Measurements from ENCODE around the gene SCAF1.

SCAF1 gene

DNA sequence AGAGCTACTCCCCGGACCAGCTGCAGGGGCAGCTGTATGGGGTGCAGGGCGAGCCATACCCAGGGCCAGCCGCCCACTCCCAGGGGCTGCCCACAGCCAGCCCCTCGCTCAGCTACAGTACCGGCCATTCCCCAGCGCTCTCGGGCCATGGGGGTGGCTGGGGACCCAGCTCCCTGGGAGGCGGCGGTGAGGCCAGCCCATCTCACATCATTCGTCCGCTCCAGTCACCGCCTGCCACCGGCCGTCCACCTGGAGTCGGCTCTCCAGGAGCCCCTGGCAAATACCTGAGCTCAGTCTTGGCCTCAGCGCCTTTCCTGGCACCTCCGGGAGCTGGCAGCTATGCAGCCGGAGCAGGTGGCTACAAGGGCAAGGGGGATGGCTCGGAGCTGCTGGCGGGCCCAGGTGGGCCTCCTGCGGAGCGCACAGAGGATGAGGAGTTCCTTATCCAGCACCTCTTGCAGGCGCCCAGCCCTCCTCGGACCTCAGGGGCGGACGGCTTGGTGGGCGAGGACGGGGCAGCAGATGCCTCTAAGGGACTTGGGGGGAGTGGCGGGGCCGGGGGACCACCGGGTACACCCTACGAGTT, 46.1 kb upstream of the SCAF1 start:
- in situ Hi-C loops (cut with MboI; ENCODE audit: low pct_unique_long_range_greater_than_20kb, low sequenced_read_pairs, unreplicated experiment), result no loop called here
- DNase-seq (ENCODE audit: low spot score), result no peak
- TF ChIP-seq, protein P1, sequence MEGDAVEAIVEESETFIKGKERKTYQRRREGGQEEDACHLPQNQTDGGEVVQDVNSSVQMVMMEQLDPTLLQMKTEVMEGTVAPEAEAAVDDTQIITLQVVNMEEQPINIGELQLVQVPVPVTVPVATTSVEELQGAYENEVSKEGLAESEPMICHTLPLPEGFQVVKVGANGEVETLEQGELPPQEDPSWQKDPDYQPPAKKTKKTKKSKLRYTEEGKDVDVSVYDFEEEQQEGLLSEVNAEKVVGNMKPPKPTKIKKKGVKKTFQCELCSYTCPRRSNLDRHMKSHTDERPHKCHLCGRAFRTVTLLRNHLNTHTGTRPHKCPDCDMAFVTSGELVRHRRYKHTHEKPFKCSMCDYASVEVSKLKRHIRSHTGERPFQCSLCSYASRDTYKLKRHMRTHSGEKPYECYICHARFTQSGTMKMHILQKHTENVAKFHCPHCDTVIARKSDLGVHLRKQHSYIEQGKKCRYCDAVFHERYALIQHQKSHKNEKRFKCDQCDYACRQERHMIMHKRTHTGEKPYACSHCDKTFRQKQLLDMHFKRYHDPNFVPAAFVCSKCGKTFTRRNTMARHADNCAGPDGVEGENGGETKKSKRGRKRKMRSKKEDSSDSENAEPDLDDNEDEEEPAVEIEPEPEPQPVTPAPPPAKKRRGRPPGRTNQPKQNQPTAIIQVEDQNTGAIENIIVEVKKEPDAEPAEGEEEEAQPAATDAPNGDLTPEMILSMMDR (IDR thresholded peaks at IDR 0.05; ENCODE audit: extremely low read depth, insufficient read depth, missing control alignments), result no peak

- DNase-seq (ENCODE audit: low spot score), result no peak
- in situ Hi-C loops (cut with MboI; ENCODE audit: low pct_unique_long_range_greater_than_20kb, low sequenced_read_pairs, unreplicated experiment), result no loop called here
- TF ChIP-seq, protein P1 (IDR thresholded peaks at IDR 0.05; ENCODE audit: extremely low read depth, insufficient read depth, missing control alignments), result no peak
These were observed 45.6 kb upstream of the SCAF1 start for GRCh38 chr19:49596407-49596806.

DNA sequence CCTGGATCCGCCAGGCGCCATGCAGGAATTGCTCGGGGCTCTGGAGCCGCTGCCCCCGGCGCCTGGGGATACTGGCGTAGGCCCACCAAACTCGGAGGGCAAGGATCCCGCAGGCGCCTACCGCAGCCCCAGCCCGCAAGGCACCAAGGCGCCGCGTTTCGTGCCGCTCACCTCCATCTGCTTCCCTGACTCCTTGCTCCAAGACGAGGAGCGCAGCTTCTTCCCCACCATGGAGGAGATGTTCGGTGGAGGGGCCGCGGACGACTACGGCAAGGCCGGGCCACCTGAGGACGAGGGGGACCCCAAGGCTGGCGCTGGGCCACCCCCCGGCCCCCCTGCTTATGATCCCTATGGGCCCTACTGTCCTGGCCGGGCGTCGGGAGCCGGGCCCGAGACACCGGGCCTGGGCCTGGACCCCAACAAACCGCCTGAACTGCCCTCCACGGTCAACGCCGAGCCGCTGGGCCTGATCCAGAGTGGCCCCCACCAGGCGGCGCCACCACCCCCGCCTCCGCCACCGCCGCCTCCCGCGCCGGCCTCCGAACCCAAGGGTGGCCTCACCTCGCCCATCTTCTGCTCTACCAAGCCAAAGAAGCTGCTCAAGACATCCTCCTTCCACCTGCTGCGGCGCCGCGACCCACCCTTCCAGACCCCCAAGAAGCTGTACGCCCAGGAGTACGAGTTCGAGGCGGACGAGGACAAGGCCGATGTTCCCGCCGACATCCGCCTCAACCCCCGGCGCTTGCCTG, 44.9 kb upstream of the SCAF1 start:
- in situ Hi-C loops (cut with MboI; ENCODE audit: low pct_unique_long_range_greater_than_20kb, low sequenced_read_pairs, unreplicated experiment), result no loop called here
- DNase-seq (ENCODE audit: low spot score), result peak; percentile 24
- TF ChIP-seq, protein P1 (IDR thresholded peaks at IDR 0.05; ENCODE audit: extremely low read depth, insufficient read depth, missing control alignments), result no peak

DNA sequence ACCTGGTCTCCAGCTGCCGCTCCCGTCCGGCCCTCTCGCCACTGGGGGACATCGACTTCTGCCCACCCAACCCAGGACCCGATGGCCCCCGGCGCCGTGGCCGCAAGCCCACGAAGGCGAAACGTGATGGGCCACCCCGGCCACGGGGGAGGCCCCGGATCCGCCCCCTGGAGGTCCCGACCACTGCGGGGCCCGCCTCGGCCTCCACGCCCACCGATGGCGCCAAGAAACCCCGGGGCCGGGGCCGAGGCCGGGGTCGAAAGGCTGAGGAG, 44.4 kb upstream of the SCAF1 start:
- DNase-seq (ENCODE audit: low spot score), result no peak
- in situ Hi-C loops (cut with MboI; ENCODE audit: low pct_unique_long_range_greater_than_20kb, low sequenced_read_pairs, unreplicated experiment), result no loop called here
- TF ChIP-seq, protein P1 (IDR thresholded peaks at IDR 0.05; ENCODE audit: extremely low read depth, insufficient read depth, missing control alignments), result no peak

GRCh38 chr19:49599378-49600295, 42.4 kb upstream of the SCAF1 start:
- peak; percentile 59 for DNase-seq (ENCODE audit: low spot score)
- TF ChIP-seq, protein P1 (IDR thresholded peaks at IDR 0.05; ENCODE audit: extremely low read depth, insufficient read depth, missing control alignments), result no peak
- in situ Hi-C loops (cut with MboI; ENCODE audit: low pct_unique_long_range_greater_than_20kb, low sequenced_read_pairs, unreplicated experiment), result no loop called here

DNA sequence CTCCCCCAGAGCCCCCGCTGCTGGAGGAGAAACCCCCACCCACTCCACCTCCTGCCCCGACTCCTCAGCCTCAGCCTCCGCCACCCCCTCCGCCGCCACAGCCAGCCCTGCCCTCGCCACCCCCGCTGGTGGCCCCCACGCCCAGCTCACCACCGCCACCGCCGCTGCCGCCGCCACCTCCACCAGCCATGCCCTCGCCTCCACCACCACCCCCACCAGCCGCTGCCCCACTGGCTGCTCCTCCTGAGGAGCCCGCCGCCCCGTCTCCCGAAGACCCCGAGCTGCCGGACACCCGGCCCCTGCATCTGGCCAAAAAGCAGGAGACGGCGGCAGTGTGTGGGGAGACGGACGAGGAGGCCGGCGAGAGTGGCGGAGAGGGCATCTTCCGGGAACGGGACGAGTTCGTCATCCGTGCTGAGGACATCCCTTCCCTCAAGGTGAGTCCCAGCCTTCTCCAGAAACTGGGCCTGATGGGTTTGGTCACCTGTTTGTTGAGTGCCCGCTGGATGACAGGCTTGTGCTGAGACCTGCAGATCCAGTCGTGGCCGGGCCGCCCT, 40.4 kb upstream of the SCAF1 start:
- in situ Hi-C loops (cut with MboI; ENCODE audit: low pct_unique_long_range_greater_than_20kb, low sequenced_read_pairs, unreplicated experiment), result no loop called here
- TF ChIP-seq, protein P1 (IDR thresholded peaks at IDR 0.05; ENCODE audit: extremely low read depth, insufficient read depth, missing control alignments), result no peak
- no peak for DNase-seq (ENCODE audit: low spot score)

Data from GM13977 (cell line).